ENCODE results near the gene BAIAP2L2. TPM values are rescaled to one million over a fixed set of nuclear protein-coding genes. Genes with fewer than 3 reads are reported as not detected.

Gene BAIAP2L2, protein sequence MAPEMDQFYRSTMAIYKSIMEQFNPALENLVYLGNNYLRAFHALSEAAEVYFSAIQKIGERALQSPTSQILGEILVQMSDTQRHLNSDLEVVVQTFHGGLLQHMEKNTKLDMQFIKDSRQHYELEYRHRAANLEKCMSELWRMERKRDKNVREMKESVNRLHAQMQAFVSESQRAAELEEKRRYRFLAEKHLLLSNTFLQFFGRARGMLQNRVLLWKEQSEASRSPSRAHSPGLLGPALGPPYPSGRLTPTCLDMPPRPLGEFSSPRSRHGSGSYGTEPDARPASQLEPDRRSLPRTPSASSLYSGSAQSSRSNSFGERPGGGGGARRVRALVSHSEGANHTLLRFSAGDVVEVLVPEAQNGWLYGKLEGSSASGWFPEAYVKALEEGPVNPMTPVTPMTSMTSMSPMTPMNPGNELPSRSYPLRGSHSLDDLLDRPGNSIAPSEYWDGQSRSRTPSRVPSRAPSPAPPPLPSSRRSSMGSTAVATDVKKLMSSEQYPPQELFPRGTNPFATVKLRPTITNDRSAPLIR
- total RNA-seq, result 0.21 and 0.48 TPM in 2 replicates

DNA sequence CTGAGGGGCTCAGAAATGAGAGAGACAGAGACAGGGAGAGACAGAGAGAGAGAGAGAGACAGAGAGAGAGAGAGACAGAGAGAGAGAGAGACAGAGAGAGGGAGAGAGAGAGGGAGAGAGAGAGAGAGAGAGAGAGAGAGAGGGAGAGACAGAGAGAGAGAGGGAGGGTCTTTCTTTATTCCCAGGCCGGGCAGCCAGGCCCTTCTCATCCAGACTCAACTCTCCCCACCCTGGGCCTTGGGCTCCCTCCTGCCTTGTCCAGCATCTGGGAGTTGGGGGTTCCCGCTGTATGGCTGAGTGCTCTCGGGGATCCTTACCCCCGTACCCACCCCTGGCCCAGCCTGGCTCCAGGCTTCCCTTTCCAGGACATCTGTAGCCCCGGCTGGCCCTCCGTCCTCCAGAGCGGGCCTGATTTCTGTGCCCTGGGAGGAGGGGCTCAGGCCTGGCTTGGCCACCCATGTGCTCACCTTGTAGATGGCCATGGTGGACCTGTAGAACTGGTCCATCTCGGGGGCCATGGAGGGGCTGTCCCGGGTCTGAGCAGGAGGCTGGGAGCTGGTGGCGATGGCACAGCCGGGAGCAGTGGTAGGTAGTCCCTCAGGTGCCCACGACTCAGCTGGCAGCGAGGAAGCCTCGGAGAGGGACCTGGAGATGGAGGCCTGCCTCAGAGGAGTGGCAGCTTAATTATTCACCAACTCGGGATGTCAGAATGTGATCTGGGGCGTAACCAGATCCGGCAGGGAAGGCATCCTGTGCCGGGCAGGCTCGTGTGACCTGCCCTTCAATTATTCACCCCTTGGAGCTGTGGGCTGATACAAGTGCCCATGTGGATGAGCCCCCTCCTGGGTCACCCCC, at the start of gene BAIAP2L2:
BAIAP2L2 (minus strand) TSS at position 677 of the 855 bp plus-strand sequence; CDS start at position 518, 159 bp downstream.

DNA sequence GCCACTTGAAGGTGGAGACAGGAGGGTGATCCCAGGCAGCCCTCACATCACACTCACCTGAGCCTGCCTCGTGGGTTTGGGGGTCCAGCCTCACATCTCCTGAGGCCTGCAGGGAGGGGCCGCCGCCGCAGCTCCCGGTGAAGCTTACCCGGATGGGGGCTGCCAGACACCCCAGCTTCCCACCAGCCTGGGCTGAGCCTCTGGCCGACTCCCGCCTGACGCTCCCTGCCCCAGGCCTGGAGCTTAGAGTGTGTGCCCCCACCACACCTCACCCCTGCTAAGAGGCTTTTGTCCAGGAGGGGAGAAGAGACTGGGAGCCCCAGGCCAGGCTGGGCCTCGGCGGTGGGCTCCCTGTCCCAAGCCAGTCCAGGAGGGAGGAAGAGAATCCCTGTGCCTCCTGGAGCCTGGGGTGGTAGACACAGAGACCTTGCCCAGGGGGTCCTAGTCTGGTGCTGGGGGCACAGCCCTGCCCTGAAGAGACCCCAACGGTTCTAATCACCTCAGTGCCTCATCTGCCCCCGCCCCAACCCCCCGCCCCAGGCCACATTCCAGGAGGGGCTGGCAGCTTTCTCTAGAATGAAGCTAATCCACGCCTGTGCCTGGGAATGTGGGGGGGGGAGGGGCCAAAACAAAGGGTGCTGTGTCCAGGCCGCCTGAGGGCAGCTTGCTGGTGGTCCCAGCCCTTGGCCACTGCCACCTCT, 26.4 kb downstream of the BAIAP2L2 start, which contains the start of gene SLC16A8:
SLC16A8 (minus strand) TSS at position 254 of the 701 bp plus-strand sequence. CDS start 1,311 bp downstream, outside the sequence.

DNA sequence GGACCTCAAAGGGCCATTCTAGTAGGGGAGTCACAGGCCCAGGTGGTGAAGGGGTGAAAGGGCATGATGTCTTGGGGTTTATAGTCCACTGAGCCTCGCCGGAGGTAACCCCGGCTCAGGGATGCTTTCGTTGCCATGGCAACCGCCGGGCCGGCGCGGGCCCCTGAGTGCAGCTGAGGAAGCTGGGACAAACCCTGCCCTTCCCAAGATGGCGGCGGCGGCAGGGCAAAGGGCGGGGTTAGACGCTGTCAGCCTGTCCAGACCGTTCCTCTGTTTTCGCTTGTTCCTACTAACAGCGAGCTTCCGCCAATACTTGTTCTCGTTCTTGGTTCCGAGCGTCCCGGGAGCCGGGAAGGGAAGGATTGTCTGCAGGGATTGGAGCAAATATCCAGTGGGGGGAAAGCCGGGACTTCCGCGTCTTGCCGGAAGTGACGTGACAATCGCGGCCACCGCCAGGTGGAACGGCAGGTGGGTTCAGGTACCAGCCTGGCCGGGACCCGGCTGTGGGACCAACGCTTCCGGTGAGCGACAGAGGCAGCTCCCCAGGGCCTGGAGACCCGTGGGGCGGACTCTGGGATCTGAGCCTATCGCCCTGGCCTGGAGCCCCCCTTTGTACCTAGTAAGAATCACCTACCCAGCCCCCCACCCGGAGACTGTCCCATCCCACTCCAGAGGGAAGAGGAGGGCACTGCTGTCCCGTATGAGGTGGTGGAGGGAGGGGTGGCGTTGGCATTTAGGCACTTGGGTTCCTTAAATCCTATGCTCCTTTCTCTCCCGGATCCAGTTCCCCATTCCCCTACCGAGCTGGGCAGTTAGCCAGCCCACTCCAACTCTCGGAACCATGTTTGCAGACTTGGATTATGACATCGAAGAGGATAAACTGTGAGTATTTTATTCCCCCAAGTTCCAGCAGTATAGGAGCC, 53.3 kb downstream of the BAIAP2L2 start, which contains the start of gene PICK1:
PICK1 (plus strand) TSS at position 436 of the 923 bp plus-strand sequence; CDS start at position 842, 406 bp downstream.

Other genes starting within 250 kb of the BAIAP2L2 start
- gene MICALL1, start 204.4 kb downstream of the BAIAP2L2 start, total RNA-seq, result 134 and 190 TPM in 2 replicates
- under 0.01 TPM in 1 of 2 replicates, not detected in the other for gene C22orf23, start 157.1 kb downstream of the BAIAP2L2 start, total RNA-seq
- 25.2 and 31.3 TPM in 2 replicates for gene POLR2F, start 157.0 kb downstream of the BAIAP2L2 start, total RNA-seq
- not detected in 2 replicates for gene SOX10, start 126.1 kb downstream of the BAIAP2L2 start, total RNA-seq
- 15.1 and 29.9 TPM in 2 replicates for gene PICK1, start 53.3 kb downstream of the BAIAP2L2 start, total RNA-seq
- 0.24 and 1.5 TPM in 2 replicates for gene SLC16A8, start 26.5 kb downstream of the BAIAP2L2 start, total RNA-seq
- 5.1 and 8.1 TPM in 2 replicates for gene PLA2G6, start 71.1 kb upstream of the BAIAP2L2 start, total RNA-seq
- 14.7 and 65.5 TPM in 2 replicates for gene MAFF, start 91.3 kb upstream of the BAIAP2L2 start, total RNA-seq
- gene TMEM184B, start 162.3 kb upstream of the BAIAP2L2 start, total RNA-seq, result 13.6 and 28.7 TPM in 2 replicates
- gene CSNK1E, start 206.7 kb upstream of the BAIAP2L2 start, total RNA-seq, result 153 and 194 TPM in 2 replicates

Data from tracheal epithelial cell (primary cell).